Tibial artery (tissue), 4 donors: Measurements from ENCODE around the gene SETD3.

Experiments
- DNase-seq, 2 donors: peaks; one replicate each; pipeline ENCODE4 v3.0.0-alpha.2; 2019
- H3K27ac ChIP-seq, 2 donors: fragments of 200-600 bp; sonication (generic) in 1 of 2; 1 replicate in 1 of 2; 2 replicates in 1 of 2; pipeline ENCODE4 v1.5.1; 2018 to 2019; ENCODE audit warnings: mild to moderate bottlenecking in 1 of 2
- H3K27me3 ChIP-seq, 2 donors: fragments of 200-600 bp; sonication (generic) in 1 of 2; one replicate each; pipeline versions ENCODE4 v1.5.1 to v1.6.0; 2016 to 2019
- H3K36me3 ChIP-seq, 3 donors: fragments of 200-600 bp; sonication (generic) in 2 of 3; one replicate each; pipeline ENCODE4 v1.5.1; 2016 to 2019; ENCODE audit warnings: mild to moderate bottlenecking in 2 of 3
- H3K4me1 ChIP-seq, 4 donors: fragments of 200-600 bp; sonication (generic) in 2 of 4; 1 replicate in 3 of 4; 2 replicates in 1 of 4; pipeline ENCODE4 v1.5.1; 2016 to 2019
- H3K4me3 ChIP-seq, 2 donors: fragments of 200-600 bp; sonication (generic) in 1 of 2; 1 replicate in 1 of 2; 2 replicates in 1 of 2; pipeline ENCODE4 v1.5.1; 2018 to 2019; ENCODE audit warnings: mild to moderate bottlenecking in 2 of 2
- H3K9me3 ChIP-seq, 3 donors: fragments of 200-600 bp; sonication (generic) in 1 of 3; one replicate each; pipeline ENCODE4 v1.5.1; 2016 to 2019
- CTCF ChIP-seq, 2 experiments: fragments of 200-600 bp in 1 of 2; fragments of 450-650 bp in 1 of 2; IDR thresholded peaks; one replicate each; pipeline ENCODE4 v1.5.1; 2017 to 2019; ENCODE audit warnings: antibody characterized with exemption in 2 of 2, mild to moderate bottlenecking in 1 of 2, moderate library complexity in 1 of 2
- intact Hi-C: fragments of 100-400 bp; cut with DNase I; formaldehyde crosslinking; loops from one replicate; pipeline ENCODE4 v1.15.0; 2023; ENCODE audit warnings: low total_unique reads

The SETD3 gene

GRCh38 chr14:99426265-99426664 lies 54.4 kb downstream of the SETD3 start:
- Histone ChIP-seq H3K36me3 (peaks cover 6 to 23% (median 18%) of the 10 kb centered on the region in 3 donors), H3K9me3 (no peaks in the 10 kb centered on the region), H3K27ac (no peak overlapping the region), H3K4me1 (peaks cover 0 to 8% (median 2%) of the 10 kb centered on the region in 4 donors), H3K27me3 (no peaks in the 10 kb centered on the region), H3K4me3 (no peak overlapping the region)
- intact Hi-C loops = no loop called here
- no peak for TF ChIP-seq CTCF (IDR thresholded peaks at IDR 0.05)
- DNase-seq = no peak

- Histone ChIP-seq H3K9me3 (no peaks in the 10 kb centered on the region), H3K4me3 (no peak overlapping the region), H3K36me3 (peaks cover 6 to 23% (median 18%) of the 10 kb centered on the region in 3 donors), H3K27me3 (no peaks in the 10 kb centered on the region), H3K27ac (no peak overlapping the region), H3K4me1 (no peaks in the 10 kb centered on the region)
- TF ChIP-seq CTCF (IDR thresholded peaks at IDR 0.05) = no peak
- intact Hi-C loops = no loop called here
- DNase-seq = no peak
Measured at GRCh38 chr14:99425272-99425681, 55.4 kb downstream of the SETD3 start.

GRCh38 chr14:99424306-99424877 lies 56.3 kb downstream of the SETD3 start:
- no peaks in the 10 kb centered on the region for H3K4me1 ChIP-seq
- no peak for DNase-seq
- intact Hi-C loops = no loop called here
- no peak overlapping the region for H3K27ac ChIP-seq
- peaks cover 6 to 23% (median 18%) of the 10 kb centered on the region in 3 donors for H3K36me3 ChIP-seq
- no peaks in the 10 kb centered on the region for H3K9me3 ChIP-seq
- TF ChIP-seq CTCF (IDR thresholded peaks at IDR 0.05) = no peak
- H3K4me3 ChIP-seq = no peak overlapping the region
- no peaks in the 10 kb centered on the region for H3K27me3 ChIP-seq

- TF ChIP-seq CTCF (IDR thresholded peaks at IDR 0.05) = no peak
- Histone ChIP-seq H3K36me3 (peaks cover 0 to 14% (median 8%) of the 10 kb centered on the region in 3 donors), H3K4me1 (no peaks in the 10 kb centered on the region), H3K9me3 (no peaks in the 10 kb centered on the region), H3K4me3 (no peak overlapping the region), H3K27ac (no peak overlapping the region), H3K27me3 (no peaks in the 10 kb centered on the region)
- no peak for DNase-seq
- intact Hi-C loops = no loop called here
Measured at GRCh38 chr14:99423434-99423833, 57.2 kb downstream of the SETD3 start.

- H3K4me1 ChIP-seq = no peaks in the 10 kb centered on the region
- no peak overlapping the region for H3K27ac ChIP-seq
- H3K9me3 ChIP-seq = no peaks in the 10 kb centered on the region
- no peak for TF ChIP-seq CTCF (IDR thresholded peaks at IDR 0.05)
- no peaks in the 10 kb centered on the region for H3K27me3 ChIP-seq
- intact Hi-C loops = no loop called here
- peaks cover 0 to 6% (median 0%) of the 10 kb centered on the region in 3 donors for H3K36me3 ChIP-seq
- H3K4me3 ChIP-seq = no peak overlapping the region
- no peak for DNase-seq
Measured at GRCh38 chr14:99422228-99423010, 58.2 kb downstream of the SETD3 start.
